Ascending aorta (tissue), 2 donors: Measurements from ENCODE around the gene SNAPC3. TPM values are rescaled to one million over a fixed set of nuclear protein-coding genes. Genes with fewer than 3 reads are reported as not detected.

Experiments
- DNase-seq, 2 donors: peaks; one replicate each; pipeline ENCODE4 v3.0.0-alpha.2; 2019; ENCODE audit warnings: low spot score in 2 of 2
- H3K27ac ChIP-seq, 2 donors: fragments of 200-600 bp; sonication (generic); one replicate each; pipeline ENCODE4 v1.5.1; 2016 to 2017; ENCODE audit warnings: mild to moderate bottlenecking in 1 of 2
- H3K27me3 ChIP-seq: fragments of 200-600 bp; sonication (generic); one replicate; pipeline ENCODE4 v1.5.1; 2017
- H3K36me3 ChIP-seq, 2 donors: fragments of 200-600 bp; sonication (generic); one replicate each; pipeline ENCODE4 v1.5.1; 2016
- H3K4me1 ChIP-seq, 2 donors: fragments of 200-600 bp; sonication (generic); one replicate each; pipeline ENCODE4 v1.5.1; 2016 to 2017; ENCODE audit warnings: mild to moderate bottlenecking in 1 of 2
- H3K4me3 ChIP-seq, 2 donors: fragments of 200-600 bp; sonication (generic); one replicate each; pipeline ENCODE4 v1.5.1; 2016 to 2017; ENCODE audit warnings: mild to moderate bottlenecking in 1 of 2
- H3K9me3 ChIP-seq, 2 donors: fragments of 200-600 bp; sonication (generic); one replicate each; pipeline ENCODE4 v1.5.1; 2016
- intact Hi-C: fragments of 100-400 bp; cut with DNase I; formaldehyde crosslinking; loops from one replicate; pipeline ENCODE4 v1.15.1; 2023
- total RNA-seq: library from RNA; depleted of rRNA; stranded (reverse); fragments of >200 nt; gene quantifications from one replicate; pipeline ENCODE4 v1.1.0, GENCODE V29; 2016
- TF ChIP-seq, protein P1 (sequence below), 3 experiments: fragments of 200-600 bp in 2 of 3; fragments of 450-650 bp in 1 of 3; sonication (generic) in 2 of 3; IDR thresholded peaks; one replicate each; pipeline ENCODE4 v1.5.1; 2016 to 2019; ENCODE audit warnings: antibody characterized with exemption in 3 of 3, mild to moderate bottlenecking in 1 of 3, moderate library complexity in 1 of 3

The SNAPC3 gene
- total RNA-seq, 1 donor from 2014 or later: 8.8 TPM

DNA sequence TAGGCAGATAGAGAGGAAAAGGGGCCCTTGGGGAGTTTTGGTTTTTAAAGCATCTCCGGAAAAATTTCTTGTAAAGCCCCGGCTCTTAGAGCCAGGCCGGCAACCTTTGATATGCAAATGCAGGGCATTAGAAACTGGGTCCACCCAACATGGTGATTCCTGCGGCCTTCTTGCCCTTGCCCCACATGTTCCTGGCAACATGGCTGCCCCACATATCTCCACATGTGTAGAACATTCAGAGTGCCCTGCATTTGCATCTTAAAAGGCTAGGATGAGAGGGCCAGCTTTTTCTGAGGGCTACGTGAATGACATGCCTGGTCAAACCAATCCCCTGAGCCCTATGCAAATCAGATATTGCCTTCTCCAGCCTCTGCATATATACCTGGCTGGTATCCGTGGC, 5.0 kb upstream of the SNAPC3 start:
- Histone ChIP-seq H3K4me1 (peaks cover 0 to 5% of the 10 kb centered on the region in 2 donors), H3K9me3 (no peaks in the 10 kb centered on the region), H3K36me3 (no peaks in the 10 kb centered on the region), H3K27ac (no peak overlapping the region), H3K4me3 (no peak overlapping the region), H3K27me3 (no peaks in the 10 kb centered on the region)
- intact Hi-C loops: loop anchor here (5.0 to 10.0 kb wide), 2 partner anchors 63 to 190 kb away; no protein-coding TSS in a partner anchor
- TF ChIP-seq, protein P1, sequence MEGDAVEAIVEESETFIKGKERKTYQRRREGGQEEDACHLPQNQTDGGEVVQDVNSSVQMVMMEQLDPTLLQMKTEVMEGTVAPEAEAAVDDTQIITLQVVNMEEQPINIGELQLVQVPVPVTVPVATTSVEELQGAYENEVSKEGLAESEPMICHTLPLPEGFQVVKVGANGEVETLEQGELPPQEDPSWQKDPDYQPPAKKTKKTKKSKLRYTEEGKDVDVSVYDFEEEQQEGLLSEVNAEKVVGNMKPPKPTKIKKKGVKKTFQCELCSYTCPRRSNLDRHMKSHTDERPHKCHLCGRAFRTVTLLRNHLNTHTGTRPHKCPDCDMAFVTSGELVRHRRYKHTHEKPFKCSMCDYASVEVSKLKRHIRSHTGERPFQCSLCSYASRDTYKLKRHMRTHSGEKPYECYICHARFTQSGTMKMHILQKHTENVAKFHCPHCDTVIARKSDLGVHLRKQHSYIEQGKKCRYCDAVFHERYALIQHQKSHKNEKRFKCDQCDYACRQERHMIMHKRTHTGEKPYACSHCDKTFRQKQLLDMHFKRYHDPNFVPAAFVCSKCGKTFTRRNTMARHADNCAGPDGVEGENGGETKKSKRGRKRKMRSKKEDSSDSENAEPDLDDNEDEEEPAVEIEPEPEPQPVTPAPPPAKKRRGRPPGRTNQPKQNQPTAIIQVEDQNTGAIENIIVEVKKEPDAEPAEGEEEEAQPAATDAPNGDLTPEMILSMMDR (IDR thresholded peaks at IDR 0.05): no peak
- no peak for DNase-seq

DNA sequence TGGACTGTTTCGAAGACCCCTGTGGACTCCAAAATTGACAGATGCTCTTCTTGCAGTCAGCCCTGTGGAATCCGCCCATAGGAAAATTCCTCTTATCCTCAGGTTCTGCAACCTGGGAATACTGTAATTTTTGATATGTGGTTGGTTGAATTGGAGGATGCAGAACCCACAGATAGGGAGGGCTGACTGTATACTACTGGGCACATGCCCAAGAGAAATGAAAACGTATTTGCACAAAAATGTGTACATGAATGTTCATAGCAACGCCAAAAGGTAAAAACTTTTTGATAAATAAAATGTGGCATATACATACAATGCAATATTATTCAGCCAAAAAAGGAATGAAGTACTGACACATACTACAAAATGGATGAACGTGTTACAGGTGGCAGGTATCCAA, 1.9 kb upstream of the SNAPC3 start:
- H3K36me3 ChIP-seq: peaks cover 4 to 5% of the 10 kb centered on the region in 2 donors
- H3K9me3 ChIP-seq: no peaks in the 10 kb centered on the region
- intact Hi-C loops: loop anchor here (5.0 kb wide), 2 partner anchors 113 to 318 kb away; partner anchors contain the start of gene TTC39B

DNA sequence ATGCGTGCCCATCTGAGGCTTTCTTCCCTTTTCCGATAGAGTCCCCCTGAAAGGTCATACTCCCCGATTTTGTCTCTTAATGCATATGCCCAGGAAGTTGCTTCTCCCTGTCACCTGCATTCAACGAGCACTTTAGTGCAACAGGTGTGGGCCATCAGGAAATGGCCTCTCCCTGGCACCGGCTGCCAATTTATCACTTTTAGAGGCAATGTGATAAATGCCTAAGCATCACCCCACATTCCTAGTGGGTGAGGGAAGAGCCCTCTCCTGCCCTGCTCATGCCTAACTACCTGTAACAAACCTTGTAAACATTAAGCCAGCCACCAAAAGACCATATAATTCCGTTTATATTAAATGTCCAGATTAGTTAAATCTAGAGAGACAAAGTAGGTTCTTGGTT, 1.1 kb upstream of the SNAPC3 start:
- Histone ChIP-seq H3K27ac (peak overlapping the region; percentile 84 to 89), H3K4me1 (peaks cover 0 to 17% of the 10 kb centered on the region in 2 donors), H3K27me3 (no peaks in the 10 kb centered on the region), H3K36me3 (peaks cover 7 to 13% of the 10 kb centered on the region in 2 donors), H3K4me3 (no peak overlapping the region), H3K9me3 (no peaks in the 10 kb centered on the region)
- TF ChIP-seq, protein P1 (IDR thresholded peaks at IDR 0.05): no peak
- no peak for DNase-seq
- intact Hi-C loops: loop anchor here (5.0 kb wide), 2 partner anchors 114 to 319 kb away; partner anchors contain the start of gene TTC39B

More for the DNA sequence above, 1.9 kb upstream of the SNAPC3 start:
- Histone ChIP-seq H3K4me3 (no peak overlapping the region), H3K4me1 (peaks cover 0 to 13% of the 10 kb centered on the region in 2 donors), H3K27ac (no peak overlapping the region), H3K27me3 (no peaks in the 10 kb centered on the region)
- TF ChIP-seq, protein P1 (IDR thresholded peaks at IDR 0.05): no peak
- DNase-seq: no peak

DNA sequence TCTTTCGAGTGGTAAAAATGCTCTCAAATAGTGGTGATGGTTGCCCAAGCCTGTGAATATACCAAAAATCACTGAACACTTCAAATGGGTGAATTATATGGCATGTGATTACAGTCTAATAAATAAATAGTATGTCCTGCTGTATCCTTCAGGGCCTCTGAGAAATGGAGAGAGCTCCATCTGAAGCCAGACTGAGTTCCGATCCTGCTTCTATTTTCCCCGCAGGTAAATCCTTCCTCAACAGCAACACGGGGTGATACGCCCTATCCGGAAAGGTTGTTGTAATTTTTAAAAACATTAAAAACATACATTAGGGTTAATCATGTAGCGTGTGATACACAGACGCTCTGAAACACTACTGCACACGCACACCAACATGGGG, 695 bp upstream of the SNAPC3 start:
- Histone ChIP-seq H3K27ac (peak overlapping the region; percentile 84 to 89), H3K4me3 (peak overlapping the region; percentile 85 to 87), H3K27me3 (no peaks in the 10 kb centered on the region), H3K4me1 (peaks cover 0 to 17% of the 10 kb centered on the region in 2 donors), H3K9me3 (no peaks in the 10 kb centered on the region), H3K36me3 (peaks cover 7 to 14% of the 10 kb centered on the region in 2 donors)
- intact Hi-C loops: loop anchor here (2.0 to 5.0 kb wide), 5 partner anchors 115 to 320 kb away; partner anchors contain the start of genes CCDC171 and TTC39B
- TF ChIP-seq, protein P1 (IDR thresholded peaks at IDR 0.05): no peak
- DNase-seq: no peak

DNA sequence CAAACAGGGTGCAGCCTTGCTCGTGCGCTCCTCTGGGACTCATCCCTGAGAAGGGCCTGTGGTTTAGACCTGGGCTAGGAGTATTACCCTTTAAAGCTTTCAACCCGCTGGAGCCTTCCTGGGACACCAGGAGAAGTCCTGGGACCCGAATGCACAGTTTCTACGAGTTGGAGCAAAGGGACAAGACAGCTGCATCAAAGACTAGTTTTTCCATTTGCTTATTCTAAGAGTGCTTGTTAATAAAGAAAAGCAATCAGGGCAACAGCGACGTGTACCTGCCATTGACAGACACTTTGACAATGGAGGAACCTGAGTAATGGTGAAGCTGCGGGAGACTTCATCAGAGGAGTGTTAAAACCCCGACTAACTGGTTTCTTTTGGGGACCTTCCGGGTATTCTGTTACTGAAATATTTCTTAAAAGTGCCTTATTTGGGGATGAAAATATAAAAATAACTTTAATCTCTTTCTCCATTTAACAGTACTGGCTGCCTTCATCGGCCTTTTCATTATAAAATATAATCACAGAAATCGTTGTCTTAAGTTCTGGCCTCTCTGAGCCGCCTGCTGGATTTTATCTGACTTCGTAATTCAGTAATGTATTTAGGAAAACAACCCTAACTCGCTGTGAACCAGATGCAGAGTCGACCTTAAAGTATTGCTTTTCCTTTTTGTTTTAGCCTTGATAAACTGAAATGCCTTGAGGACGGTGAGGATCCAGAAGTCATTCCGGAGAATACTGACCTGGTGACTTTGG, 732 bp downstream of the SNAPC3 start:
- Histone ChIP-seq H3K27ac (peak overlapping the region; percentile 69 to 89), H3K27me3 (no peaks in the 10 kb centered on the region), H3K4me1 (peaks cover 0 to 17% of the 10 kb centered on the region in 2 donors), H3K9me3 (no peaks in the 10 kb centered on the region), H3K4me3 (peak overlapping the region; percentile 85 to 87), H3K36me3 (peaks cover 7 to 14% of the 10 kb centered on the region in 2 donors)
- no peak for DNase-seq
- TF ChIP-seq, protein P1 (IDR thresholded peaks at IDR 0.05): peak in 1 of 3 experiments; percentile 21
- intact Hi-C loops: loop anchor here (2.0 to 5.0 kb wide), 5 partner anchors 116 to 321 kb away; partner anchors contain the start of genes CCDC171 and TTC39B
